Measurements from ENCODE around the gene VPS4A. TPM values are rescaled to one million over a fixed set of nuclear protein-coding genes. Genes with fewer than 3 reads are reported as not detected.

Gene VPS4A
- total RNA-seq, 1 experiment from 2014 or later, result 27.3 TPM

DNA sequence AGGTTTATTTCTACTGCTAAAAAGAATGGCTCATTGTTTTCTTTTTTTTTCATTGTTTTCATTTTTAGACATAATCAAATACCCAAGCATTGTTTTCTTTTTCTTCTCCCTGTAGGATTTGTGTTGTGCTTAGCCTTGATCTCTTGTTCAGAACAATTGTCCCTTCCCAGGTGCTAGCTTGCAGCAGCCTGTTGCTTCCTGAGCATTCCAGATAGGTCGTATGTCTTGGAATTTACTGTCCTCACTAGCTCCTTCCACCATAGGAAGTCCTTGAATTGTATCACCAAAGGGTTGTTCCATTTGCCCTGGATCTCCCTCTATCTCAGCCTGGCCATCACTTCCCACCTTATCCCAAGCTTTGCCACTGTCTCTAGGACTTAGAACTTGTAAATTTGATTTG is 10.0 kb upstream of the VPS4A start:
- TF ChIP-seq EZH2 (IDR thresholded peaks at IDR 0.05; ENCODE audit: low read length, unreplicated experiment) (no peak), EZH2phosphoT487 (IDR thresholded peaks at IDR 0.05; ENCODE audit: borderline replicate concordance, low read length) (no peak)
- TF ChIP-seq, protein P1, sequence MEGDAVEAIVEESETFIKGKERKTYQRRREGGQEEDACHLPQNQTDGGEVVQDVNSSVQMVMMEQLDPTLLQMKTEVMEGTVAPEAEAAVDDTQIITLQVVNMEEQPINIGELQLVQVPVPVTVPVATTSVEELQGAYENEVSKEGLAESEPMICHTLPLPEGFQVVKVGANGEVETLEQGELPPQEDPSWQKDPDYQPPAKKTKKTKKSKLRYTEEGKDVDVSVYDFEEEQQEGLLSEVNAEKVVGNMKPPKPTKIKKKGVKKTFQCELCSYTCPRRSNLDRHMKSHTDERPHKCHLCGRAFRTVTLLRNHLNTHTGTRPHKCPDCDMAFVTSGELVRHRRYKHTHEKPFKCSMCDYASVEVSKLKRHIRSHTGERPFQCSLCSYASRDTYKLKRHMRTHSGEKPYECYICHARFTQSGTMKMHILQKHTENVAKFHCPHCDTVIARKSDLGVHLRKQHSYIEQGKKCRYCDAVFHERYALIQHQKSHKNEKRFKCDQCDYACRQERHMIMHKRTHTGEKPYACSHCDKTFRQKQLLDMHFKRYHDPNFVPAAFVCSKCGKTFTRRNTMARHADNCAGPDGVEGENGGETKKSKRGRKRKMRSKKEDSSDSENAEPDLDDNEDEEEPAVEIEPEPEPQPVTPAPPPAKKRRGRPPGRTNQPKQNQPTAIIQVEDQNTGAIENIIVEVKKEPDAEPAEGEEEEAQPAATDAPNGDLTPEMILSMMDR (conservative IDR thresholded peaks at IDR 0.05; ENCODE audit: low read depth, low read length), result no peak
- CTCF ChIA-PET, result no interaction called here
- H3K9me2 ChIP-seq (replicated peaks; ENCODE audit: low read length), result no peaks in the 10 kb centered on the region
- no peaks in the 10 kb centered on the region for H3K36me3 ChIP-seq (ENCODE audit: low read depth, low read length)
- H3K4me3 ChIP-seq (ENCODE audit: low read length), result no peak overlapping the region
- no peaks in the 10 kb centered on the region for H4K20me1 ChIP-seq (ENCODE audit: low read length)
- no peaks in the 10 kb centered on the region for H3K9me3 ChIP-seq (ENCODE audit: low read length)
- no peaks in the 10 kb centered on the region for H3K79me2 ChIP-seq (ENCODE audit: low read length)
- H3K4me1 ChIP-seq (ENCODE audit: insufficient read depth, low read length), result no peaks in the 10 kb centered on the region
- H3K9ac ChIP-seq (ENCODE audit: low read length), result no peak overlapping the region
- no peak overlapping the region for H2AFZ ChIP-seq (ENCODE audit: low read length)
- H3F3A ChIP-seq (ENCODE audit: low read length, unreplicated experiment), result no peaks in the 10 kb centered on the region
- POLR2A ChIA-PET (ENCODE audit: unreplicated experiment), result no interaction called here
- DNase-seq, result no peak
- no peak for ATAC-seq
- H3K4me2 ChIP-seq (ENCODE audit: low read length), result no peak overlapping the region
- no peak overlapping the region for H3K27ac ChIP-seq (ENCODE audit: low read length)
- intact Hi-C loops (cut with micrococcal nuclease), result no loop called here
- BruUV-seq (replicated peaks), result no TSS peak
- H3K27me3 ChIP-seq (ENCODE audit: low read length), result no peaks in the 10 kb centered on the region

DNA sequence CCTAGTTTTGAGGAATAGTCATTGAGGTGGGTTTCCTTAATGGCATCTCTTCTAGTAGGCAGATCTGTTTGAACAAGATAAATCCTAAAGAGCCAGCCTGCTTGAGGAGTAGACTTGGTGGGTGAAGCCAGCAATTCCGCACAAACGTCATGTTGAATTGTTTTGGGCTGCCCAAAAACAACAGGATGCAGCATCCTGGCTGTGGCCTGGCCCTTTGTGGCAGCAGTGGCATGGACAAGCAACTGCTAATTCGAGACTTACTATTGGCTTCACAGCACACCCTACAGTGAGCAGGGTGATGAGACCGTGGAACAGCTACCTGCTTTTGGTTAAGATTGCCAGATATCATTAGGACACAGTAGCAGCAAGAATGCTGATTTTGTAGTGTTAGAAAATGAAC is 9.3 kb upstream of the VPS4A start:
- H3K4me3 ChIP-seq (ENCODE audit: low read length), result no peak overlapping the region
- H2AFZ ChIP-seq (ENCODE audit: low read length), result no peak overlapping the region
- H3K9me2 ChIP-seq (replicated peaks; ENCODE audit: low read length), result no peaks in the 10 kb centered on the region
- no peaks in the 10 kb centered on the region for H3K4me1 ChIP-seq (ENCODE audit: insufficient read depth, low read length)
- no peaks in the 10 kb centered on the region for H4K20me1 ChIP-seq (ENCODE audit: low read length)
- H3K4me2 ChIP-seq (ENCODE audit: low read length), result no peak overlapping the region
- ChIA-PET CTCF (no interaction called here), POLR2A (ENCODE audit: unreplicated experiment) (no interaction called here)
- ATAC-seq (no peak), DNase-seq (no peak)
- H3K27me3 ChIP-seq (ENCODE audit: low read length), result no peaks in the 10 kb centered on the region
- no peaks in the 10 kb centered on the region for H3F3A ChIP-seq (ENCODE audit: low read length, unreplicated experiment)
- H3K9ac ChIP-seq (ENCODE audit: low read length), result no peak overlapping the region
- H3K79me2 ChIP-seq (ENCODE audit: low read length), result no peaks in the 10 kb centered on the region
- no TSS peak for BruUV-seq (replicated peaks)
- no peaks in the 10 kb centered on the region for H3K36me3 ChIP-seq (ENCODE audit: low read depth, low read length)
- no peak for TF ChIP-seq EZH2phosphoT487 (IDR thresholded peaks at IDR 0.05; ENCODE audit: borderline replicate concordance, low read length)
- TF ChIP-seq, protein P1 (conservative IDR thresholded peaks at IDR 0.05; ENCODE audit: low read depth, low read length), result no peak
- TF ChIP-seq EZH2 (IDR thresholded peaks at IDR 0.05; ENCODE audit: low read length, unreplicated experiment), result no peak
- intact Hi-C loops (cut with micrococcal nuclease), result no loop called here
- H3K27ac ChIP-seq (ENCODE audit: low read length), result no peak overlapping the region
- H3K9me3 ChIP-seq (ENCODE audit: low read length), result no peaks in the 10 kb centered on the region

- H3K9me3 ChIP-seq (ENCODE audit: low read length), result no peaks in the 10 kb centered on the region
- H3K4me2 ChIP-seq (ENCODE audit: low read length), result no peak overlapping the region
- ATAC-seq (no peak), DNase-seq (no peak)
- H3K36me3 ChIP-seq (ENCODE audit: low read depth, low read length), result no peaks in the 10 kb centered on the region
- H3K27ac ChIP-seq (ENCODE audit: low read length), result no peak overlapping the region
- H4K20me1 ChIP-seq (ENCODE audit: low read length), result no peaks in the 10 kb centered on the region
- TF ChIP-seq EZH2phosphoT487 (IDR thresholded peaks at IDR 0.05; ENCODE audit: borderline replicate concordance, low read length) (no peak), EZH2 (IDR thresholded peaks at IDR 0.05; ENCODE audit: low read length, unreplicated experiment) (no peak)
- TF ChIP-seq, protein P1 (conservative IDR thresholded peaks at IDR 0.05; ENCODE audit: low read depth, low read length), result no peak
- H3K79me2 ChIP-seq (ENCODE audit: low read length), result no peaks in the 10 kb centered on the region
- no peaks in the 10 kb centered on the region for H3K4me1 ChIP-seq (ENCODE audit: insufficient read depth, low read length)
- H2AFZ ChIP-seq (ENCODE audit: low read length), result no peak overlapping the region
- no TSS peak for BruUV-seq (replicated peaks)
- H3K9ac ChIP-seq (ENCODE audit: low read length), result no peak overlapping the region
- no peaks in the 10 kb centered on the region for H3F3A ChIP-seq (ENCODE audit: low read length, unreplicated experiment)
- intact Hi-C loops (cut with micrococcal nuclease), result no loop called here
- ChIA-PET POLR2A (ENCODE audit: unreplicated experiment) (no interaction called here), CTCF (no interaction called here)
- no peaks in the 10 kb centered on the region for H3K27me3 ChIP-seq (ENCODE audit: low read length)
- no peaks in the 10 kb centered on the region for H3K9me2 ChIP-seq (replicated peaks; ENCODE audit: low read length)
- no peak overlapping the region for H3K4me3 ChIP-seq (ENCODE audit: low read length)
Measured at GRCh38 chr16:69302301-69302700, 8.8 kb upstream of the VPS4A start.
